Lung (tissue), 12 donors: Measurements from ENCODE around the gene MRPL54. TPM values are rescaled to one million over a fixed set of nuclear protein-coding genes. Genes with fewer than 3 reads are reported as not detected.

ENCODE experiments used
- ATAC-seq: fragments of 200-7000 bp; cut with Tn5 transposase; one replicate; pipeline ENCODE4 v1.9.1; 2020; ENCODE audit warnings: moderate number of reproducible peaks; ENCODE audit not compliant: insufficient read depth, low FRiP score
- DNase-seq, 3 donors: peaks; one replicate each; pipeline ENCODE4 v3.0.0-alpha.2; 2013 to 2017
- H3K27ac ChIP-seq, 2 donors: one replicate each; pipeline ENCODE4 v1.5.1; 2013; ENCODE audit warnings: mild to moderate bottlenecking in 2 of 2, moderate library complexity in 2 of 2, control low read depth in 1 of 2, inconsistent platforms in 1 of 2, low read depth in 1 of 2, low read length in 1 of 2
- H3K27me3 ChIP-seq, 3 donors: one replicate each; pipeline ENCODE4 v1.5.1; 2013; ENCODE audit warnings: low read length in 2 of 3; ENCODE audit not compliant: control insufficient read depth in 3 of 3, insufficient read depth in 3 of 3
- H3K36me3 ChIP-seq, 4 donors: one replicate each; pipeline ENCODE4 v1.5.1; 2013; ENCODE audit warnings: low read length in 4 of 4, mild to moderate bottlenecking in 1 of 4, moderate library complexity in 1 of 4; ENCODE audit not compliant: control insufficient read depth in 4 of 4, insufficient read depth in 4 of 4
- H3K4me1 ChIP-seq, 5 donors: one replicate each; pipeline ENCODE4 v1.5.1; 2013; ENCODE audit warnings: low read length in 5 of 5, mild to moderate bottlenecking in 2 of 5, moderate library complexity in 1 of 5; ENCODE audit not compliant: control insufficient read depth in 5 of 5, insufficient read depth in 5 of 5
- H3K4me3 ChIP-seq: one replicate; pipeline ENCODE4 v1.5.1; 2013; ENCODE audit warnings: mild to moderate bottlenecking, control low read depth, moderate library complexity
- H3K9ac ChIP-seq, 2 donors: one replicate each; pipeline ENCODE4 v1.5.1; 2013; ENCODE audit warnings: low read length in 2 of 2, control low read depth in 1 of 2; ENCODE audit not compliant: insufficient read depth in 1 of 2
- H3K9me3 ChIP-seq, 4 donors: one replicate each; pipeline ENCODE4 v1.5.1; 2013; ENCODE audit warnings: low read length in 3 of 4, mild to moderate bottlenecking in 1 of 4, moderate library complexity in 1 of 4; ENCODE audit not compliant: control insufficient read depth in 4 of 4, insufficient read depth in 3 of 4
- WGBS, 2 donors: extraction: QIAGEN DNeasy Blood & Tissue Kit; methylation state at CpG; one replicate each; pipeline ENCODE4 v1.1.7; 2013; 5-methylcytosine and 5-hydroxymethylcytosine counted together
- polyA plus RNA-seq, 2 donors: library from polyadenylated mRNA; stranded (reverse); fragments of 200-250 nt; gene quantifications; one replicate each; pipeline ENCODE4 v1.2.1, GENCODE V29; 2013
- total RNA-seq, 2 donors: library from RNA; depleted of rRNA in 1 of 2; stranded (reverse); fragments of >200 nt in 1 of 2; gene quantifications; one replicate each; pipeline ENCODE4 v1.2.1, GENCODE V29; 2014 to 2021
- TF ChIP-seq, protein P1 (sequence below): IDR thresholded peaks from 2 replicates; pipeline ENCODE4 v1.5.1; 2012; ENCODE audit warnings: mild to moderate bottlenecking; ENCODE audit errors: control extremely low read depth, extremely low read depth
- donor health status: control.
- donor health status: control.
- donor health status: Bipolar disorder and iron deficiency.
- donor health status: healthy.
- donor health status: DM: yes; HTN: yes; CAD: no.

The MRPL54 gene
- total and polyA plus RNA-seq, 4 donors = 28.9 to 137 (median 63.8) TPM

DNA sequence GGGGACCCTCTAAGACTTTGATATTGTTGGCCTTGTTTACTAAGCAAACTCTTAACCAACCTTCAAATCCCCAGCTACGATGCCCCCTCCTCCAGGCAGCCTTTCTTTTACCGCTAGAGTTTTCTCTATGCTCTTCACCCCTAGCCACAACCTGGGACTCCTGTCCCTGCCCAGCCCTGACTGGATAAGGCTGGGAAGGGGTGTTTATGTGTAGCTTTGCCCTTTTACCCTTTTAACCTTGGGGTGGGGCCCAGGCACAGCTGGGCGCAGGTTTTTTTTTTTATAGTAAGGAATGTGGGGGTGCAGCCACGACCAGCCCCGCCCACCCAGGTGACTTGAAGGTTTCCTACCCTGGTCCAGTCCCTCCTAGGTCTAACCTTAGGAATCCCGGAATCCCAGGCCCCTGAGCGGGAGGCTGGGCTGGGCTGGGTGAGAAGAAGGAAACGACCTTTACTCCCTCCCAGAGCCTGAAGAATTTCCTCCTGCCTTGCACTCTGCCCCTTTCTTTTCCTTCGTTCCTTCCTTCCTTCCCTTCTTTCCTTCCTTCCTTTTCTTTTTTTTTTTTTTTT lies 42.0 kb upstream of the MRPL54 start:
- H3K4me1 ChIP-seq = peaks cover 0 to 2% (median 0%) of the 10 kb centered on the region in 5 donors
- peaks cover 0 to 24% (median 11%) of the 10 kb centered on the region in 3 donors for H3K27me3 ChIP-seq
- H3K4me3 ChIP-seq = no peak overlapping the region
- TF ChIP-seq, protein P1, sequence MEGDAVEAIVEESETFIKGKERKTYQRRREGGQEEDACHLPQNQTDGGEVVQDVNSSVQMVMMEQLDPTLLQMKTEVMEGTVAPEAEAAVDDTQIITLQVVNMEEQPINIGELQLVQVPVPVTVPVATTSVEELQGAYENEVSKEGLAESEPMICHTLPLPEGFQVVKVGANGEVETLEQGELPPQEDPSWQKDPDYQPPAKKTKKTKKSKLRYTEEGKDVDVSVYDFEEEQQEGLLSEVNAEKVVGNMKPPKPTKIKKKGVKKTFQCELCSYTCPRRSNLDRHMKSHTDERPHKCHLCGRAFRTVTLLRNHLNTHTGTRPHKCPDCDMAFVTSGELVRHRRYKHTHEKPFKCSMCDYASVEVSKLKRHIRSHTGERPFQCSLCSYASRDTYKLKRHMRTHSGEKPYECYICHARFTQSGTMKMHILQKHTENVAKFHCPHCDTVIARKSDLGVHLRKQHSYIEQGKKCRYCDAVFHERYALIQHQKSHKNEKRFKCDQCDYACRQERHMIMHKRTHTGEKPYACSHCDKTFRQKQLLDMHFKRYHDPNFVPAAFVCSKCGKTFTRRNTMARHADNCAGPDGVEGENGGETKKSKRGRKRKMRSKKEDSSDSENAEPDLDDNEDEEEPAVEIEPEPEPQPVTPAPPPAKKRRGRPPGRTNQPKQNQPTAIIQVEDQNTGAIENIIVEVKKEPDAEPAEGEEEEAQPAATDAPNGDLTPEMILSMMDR = no peak
- DNase-seq (no peak), ATAC-seq (no peak)
- H3K36me3 ChIP-seq = no peaks in the 10 kb centered on the region
- H3K9ac ChIP-seq = no peak overlapping the region
- WGBS, 2 donors = 25 to 30% methylated on average over 9 of the region's 9 CpGs
- no peak overlapping the region for H3K27ac ChIP-seq
- peaks cover 0 to 2% (median 0%) of the 10 kb centered on the region in 4 donors for H3K9me3 ChIP-seq

DNA sequence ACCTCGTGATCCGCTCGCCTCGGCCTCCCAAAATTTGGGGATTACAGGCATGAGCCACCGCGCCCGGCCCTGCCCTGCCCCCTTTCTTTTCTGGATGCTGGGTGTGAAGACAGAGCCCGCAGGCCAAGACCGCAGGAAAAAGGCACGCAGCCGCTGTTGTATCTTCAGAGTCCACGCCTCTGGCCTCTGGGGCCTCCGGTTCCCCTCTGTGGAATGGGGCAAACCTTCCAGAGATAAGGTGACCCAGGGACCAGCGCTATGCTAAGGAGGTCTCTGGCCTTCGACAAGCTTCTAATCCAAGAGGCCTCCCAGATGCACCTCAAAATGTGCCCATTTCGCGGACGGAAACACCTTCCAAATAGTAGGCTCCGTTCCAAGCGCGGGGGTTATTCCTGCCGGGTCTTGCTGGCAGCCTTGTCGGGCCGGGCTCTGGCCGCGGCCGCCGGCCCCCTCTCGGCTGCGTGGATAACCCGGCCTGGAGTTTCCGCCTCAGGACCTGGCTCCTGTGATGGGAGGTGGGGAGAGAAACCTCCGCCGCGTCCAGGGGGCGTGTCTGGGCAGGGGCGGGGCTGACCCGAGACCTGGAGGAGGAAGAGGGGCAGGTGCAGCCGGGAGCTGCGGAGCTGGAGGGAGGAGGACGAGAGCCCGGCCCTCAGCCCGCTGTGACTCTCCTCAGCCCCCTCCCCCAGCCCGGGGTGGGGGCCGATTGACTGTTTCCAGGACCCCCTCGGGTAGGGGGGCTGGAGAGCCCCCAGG lies 41.2 kb upstream of the MRPL54 start:
- peaks cover 0 to 24% (median 11%) of the 10 kb centered on the region in 3 donors for H3K27me3 ChIP-seq

DNA sequence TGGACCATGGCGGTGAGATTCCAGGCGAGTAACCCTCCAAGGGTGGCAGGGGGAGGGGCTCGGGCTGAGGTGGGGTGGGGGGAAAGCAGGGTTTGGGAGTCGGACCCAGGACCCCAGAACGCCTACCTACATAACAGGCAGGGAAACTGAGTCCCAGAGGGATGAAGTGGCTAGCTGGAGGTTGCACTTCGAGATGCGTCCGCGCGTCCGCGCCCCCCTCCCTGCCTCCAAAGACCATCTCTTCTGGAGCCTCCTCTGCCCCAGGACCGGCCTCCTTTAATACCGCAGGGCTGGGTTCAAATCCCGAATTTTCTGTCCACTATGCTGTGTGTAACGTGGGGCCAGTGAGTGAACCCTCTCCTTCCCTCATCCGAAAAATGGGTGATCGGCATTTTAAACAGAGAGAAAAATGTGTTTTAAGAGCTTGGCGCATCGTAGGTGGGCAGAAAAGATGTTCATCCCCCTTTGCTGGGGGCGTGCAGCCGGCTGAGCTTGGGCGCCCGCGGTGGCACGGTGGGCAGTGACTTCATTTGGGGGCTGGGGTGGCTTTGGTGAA lies 40.5 kb upstream of the MRPL54 start:
- DNase-seq (no peak), ATAC-seq (no peak)
- WGBS, 2 donors = 4 to 7% methylated on average over 24 to 26 of the region's 26 CpGs
- H3K4me3 ChIP-seq = no peak overlapping the region
- peaks cover 0 to 2% (median 0%) of the 10 kb centered on the region in 4 donors for H3K9me3 ChIP-seq
- H3K27ac ChIP-seq = no peak overlapping the region
- TF ChIP-seq, protein P1 = no peak
- peaks cover 0 to 24% (median 11%) of the 10 kb centered on the region in 3 donors for H3K27me3 ChIP-seq
- H3K9ac ChIP-seq = no peak overlapping the region
- H3K4me1 ChIP-seq = peaks cover 0 to 2% (median 0%) of the 10 kb centered on the region in 5 donors
- H3K36me3 ChIP-seq = no peaks in the 10 kb centered on the region

More for the DNA sequence above, 41.2 kb upstream of the MRPL54 start:
- no peak overlapping the region for H3K4me3 ChIP-seq
- no peaks in the 10 kb centered on the region for H3K36me3 ChIP-seq
- WGBS, 2 donors = 18 to 19% methylated on average over 45 to 46 of the region's 46 CpGs
- peaks cover 0 to 2% (median 0%) of the 10 kb centered on the region in 4 donors for H3K9me3 ChIP-seq
- peak; percentile 75 to 88 (median 88) for DNase-seq
- H3K4me1 ChIP-seq = peaks cover 0 to 2% (median 0%) of the 10 kb centered on the region in 5 donors
- no peak overlapping the region for H3K27ac ChIP-seq
- no peak overlapping the region for H3K9ac ChIP-seq
- peak; percentile 92 for ATAC-seq
- TF ChIP-seq, protein P1 = peak; percentile 12
